Measurements from ENCODE around the gene GVQW3.
A peak's percentile ranks its signal among the peaks of the same experiment; 100 is the strongest.

The GVQW3 gene

DNA sequence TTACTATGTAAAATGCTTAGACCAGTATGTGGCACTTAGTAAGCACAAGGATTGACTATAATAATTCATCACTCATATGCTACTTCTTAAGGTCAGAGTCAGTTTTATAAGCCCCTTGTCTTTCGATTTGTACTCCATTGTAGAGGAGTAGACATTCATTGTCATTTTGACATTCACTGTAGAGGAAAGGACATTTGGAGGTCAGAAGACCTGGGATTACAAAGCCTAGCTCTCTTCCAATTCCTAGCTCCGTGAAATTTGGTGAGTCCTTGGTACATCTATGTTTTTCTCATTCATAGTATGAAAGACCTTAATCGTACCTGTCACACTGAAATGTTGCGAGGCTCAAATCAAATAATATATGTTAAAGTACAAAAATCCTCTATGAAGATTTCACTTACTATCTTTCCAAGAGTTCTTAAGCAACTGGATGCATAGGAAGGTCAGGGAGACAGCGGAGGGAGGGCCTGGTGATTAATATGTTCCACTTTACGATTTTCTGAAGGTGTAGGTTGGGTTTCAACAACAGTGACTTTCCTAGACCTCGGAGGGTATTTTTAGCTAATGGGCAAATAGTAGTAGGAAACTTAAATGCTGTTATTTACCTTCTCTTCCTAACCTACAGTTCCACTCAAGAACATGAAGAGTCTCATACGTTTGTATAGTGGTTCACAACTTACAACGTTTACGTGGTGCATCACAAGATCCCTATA, 62.3 kb downstream of the GVQW3 start:
- Mint-ChIP-seq H3K27me3 (ENCODE audit: low read depth, poor library complexity) (no peaks in the 10 kb centered on the region), H3K36me3 (ENCODE audit: low read depth) (peaks cover 44% of the 10 kb centered on the region), H3K27ac (peak overlapping the region; percentile 100), H3K4me3 (peak overlapping the region; percentile 96), H3K9me3 (no peaks in the 10 kb centered on the region), H3K4me1 (peaks cover 45% of the 10 kb centered on the region)
- peak; percentile 8 for DNase-seq
- TF ChIP-seq, protein P1, sequence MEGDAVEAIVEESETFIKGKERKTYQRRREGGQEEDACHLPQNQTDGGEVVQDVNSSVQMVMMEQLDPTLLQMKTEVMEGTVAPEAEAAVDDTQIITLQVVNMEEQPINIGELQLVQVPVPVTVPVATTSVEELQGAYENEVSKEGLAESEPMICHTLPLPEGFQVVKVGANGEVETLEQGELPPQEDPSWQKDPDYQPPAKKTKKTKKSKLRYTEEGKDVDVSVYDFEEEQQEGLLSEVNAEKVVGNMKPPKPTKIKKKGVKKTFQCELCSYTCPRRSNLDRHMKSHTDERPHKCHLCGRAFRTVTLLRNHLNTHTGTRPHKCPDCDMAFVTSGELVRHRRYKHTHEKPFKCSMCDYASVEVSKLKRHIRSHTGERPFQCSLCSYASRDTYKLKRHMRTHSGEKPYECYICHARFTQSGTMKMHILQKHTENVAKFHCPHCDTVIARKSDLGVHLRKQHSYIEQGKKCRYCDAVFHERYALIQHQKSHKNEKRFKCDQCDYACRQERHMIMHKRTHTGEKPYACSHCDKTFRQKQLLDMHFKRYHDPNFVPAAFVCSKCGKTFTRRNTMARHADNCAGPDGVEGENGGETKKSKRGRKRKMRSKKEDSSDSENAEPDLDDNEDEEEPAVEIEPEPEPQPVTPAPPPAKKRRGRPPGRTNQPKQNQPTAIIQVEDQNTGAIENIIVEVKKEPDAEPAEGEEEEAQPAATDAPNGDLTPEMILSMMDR (IDR thresholded peaks at IDR 0.05), result no peak

DNA sequence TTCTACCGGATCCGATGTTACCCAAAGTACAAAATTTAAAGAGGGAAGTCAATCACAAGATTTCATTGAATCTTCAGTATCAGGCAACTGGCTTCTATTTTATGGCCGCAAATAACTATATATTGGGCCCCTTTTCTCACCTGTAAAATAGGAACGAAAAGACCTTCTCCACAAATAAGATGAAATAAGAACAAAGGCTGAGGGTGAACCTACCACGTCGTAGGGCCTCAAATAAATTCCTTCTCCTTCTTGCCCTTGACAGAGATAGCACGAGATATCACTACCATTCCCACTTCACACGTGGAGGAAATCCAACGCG, 62.9 kb downstream of the GVQW3 start:
- Mint-ChIP-seq H3K4me3 (peak overlapping the region; percentile 96), H3K27ac (peak overlapping the region; percentile 100), H3K9me3 (no peaks in the 10 kb centered on the region), H3K27me3 (ENCODE audit: low read depth, poor library complexity) (no peaks in the 10 kb centered on the region), H3K4me1 (peaks cover 50% of the 10 kb centered on the region), H3K36me3 (ENCODE audit: low read depth) (peaks cover 44% of the 10 kb centered on the region)
- DNase-seq, result no peak
- TF ChIP-seq, protein P1 (IDR thresholded peaks at IDR 0.05), result no peak

DNA sequence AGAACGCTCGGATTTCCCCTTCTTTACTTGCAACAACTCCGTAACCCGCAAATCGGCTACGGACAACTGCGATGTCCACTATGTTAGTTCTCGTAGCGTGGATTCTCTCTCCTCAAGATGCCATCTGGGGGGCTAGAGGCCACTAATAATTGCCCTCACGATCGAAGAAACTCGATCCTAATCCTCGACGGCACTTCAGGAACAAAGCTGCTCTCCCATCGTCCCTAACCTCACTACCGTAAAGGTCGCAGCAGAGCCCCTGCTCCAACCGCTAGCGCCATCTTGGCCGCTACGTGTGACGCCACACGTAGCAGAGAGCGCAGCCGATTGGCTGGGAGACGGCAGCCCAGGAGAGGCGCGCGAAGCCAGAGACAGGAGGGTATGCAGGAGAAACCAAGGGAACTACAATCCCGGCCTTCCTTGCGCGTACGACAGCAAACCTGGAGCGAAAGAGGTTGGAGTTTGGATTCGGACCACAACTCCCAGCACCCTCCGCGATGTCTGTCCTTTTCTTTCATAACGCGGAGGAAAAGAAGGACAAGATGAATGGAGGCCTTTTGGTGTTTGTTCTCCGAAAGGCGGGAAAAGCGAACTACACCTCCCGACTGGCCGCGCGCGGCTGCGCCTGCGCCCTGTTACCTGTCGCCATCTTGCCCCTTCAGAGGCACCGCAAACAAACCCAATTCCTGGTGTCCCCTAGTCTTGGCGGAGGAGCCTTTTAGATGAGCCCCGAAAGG, 63.4 kb downstream of the GVQW3 start, which contains the start of gene EMSY:
Gene EMSY (plus strand): TSS at position 635 of the 737 bp plus-strand sequence. CDS start 1,921 bp downstream, outside the sequence.
- Mint-ChIP-seq H3K4me3 (peak within 1 kb of the TSS; percentile 96), H3K9me3 (no peaks in the 10 kb centered on the region), H3K27ac (peak within 1 kb of the TSS; percentile 100), H3K27me3 (ENCODE audit: low read depth, poor library complexity) (no peaks in the 10 kb centered on the region), H3K4me1 (peaks cover 51% of the 10 kb centered on the region), H3K36me3 (ENCODE audit: low read depth) (peaks cover 47% of the 10 kb centered on the region)
- peak; percentile 89 for DNase-seq
- TF ChIP-seq, protein P1 (IDR thresholded peaks at IDR 0.05), result no peak

DNA sequence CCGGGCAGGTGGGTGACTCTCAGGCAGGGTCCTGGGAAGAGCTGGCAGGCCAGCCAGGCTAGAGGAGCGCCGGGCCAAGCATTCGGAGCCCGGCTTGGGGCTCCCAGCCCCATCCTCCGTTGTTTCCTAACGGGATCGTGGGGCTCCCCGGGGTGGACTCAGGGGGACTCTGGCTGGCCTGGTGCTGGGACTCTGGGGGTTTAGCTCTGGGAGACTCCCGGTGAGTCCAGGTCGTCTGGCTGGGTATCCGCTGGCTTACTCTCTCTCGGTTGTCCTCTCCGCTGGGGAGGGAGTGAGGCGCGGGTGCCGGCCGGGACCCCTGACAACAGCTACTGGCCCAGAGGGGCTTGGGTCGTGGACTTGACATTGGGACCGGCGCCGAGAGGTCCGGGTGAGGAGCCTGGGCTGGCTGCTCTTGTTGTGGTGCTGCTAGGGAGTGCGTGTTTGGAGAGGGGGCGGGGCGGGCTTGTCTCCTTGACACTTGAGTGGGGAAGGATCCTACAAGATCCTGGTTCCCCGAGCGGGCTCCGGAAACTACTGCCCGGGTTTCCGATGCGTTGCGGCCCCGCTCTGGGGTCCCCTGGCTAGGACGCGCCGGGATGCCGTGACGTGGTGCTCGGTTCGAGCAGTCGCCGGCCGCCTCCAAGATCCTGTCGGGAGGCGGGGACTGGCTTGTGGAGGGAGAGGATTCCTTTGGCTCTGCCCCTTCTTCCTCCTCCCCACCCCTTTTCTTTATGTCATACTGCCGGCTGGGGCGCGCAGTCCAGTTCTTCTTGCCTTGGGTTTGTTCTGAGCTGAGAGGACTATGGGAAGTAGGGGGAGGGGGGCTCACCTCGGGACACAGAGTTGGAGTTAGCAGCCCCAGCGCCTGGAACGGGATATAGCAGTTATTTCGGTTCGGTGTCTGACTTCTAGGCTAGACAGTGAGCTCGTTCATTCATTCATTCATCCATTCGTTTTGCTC, 64.3 kb downstream of the GVQW3 start:
- DNase-seq, result peak; percentile 85
- Mint-ChIP-seq H3K4me1 (peaks cover 51% of the 10 kb centered on the region), H3K9me3 (no peaks in the 10 kb centered on the region), H3K36me3 (ENCODE audit: low read depth) (peaks cover 47% of the 10 kb centered on the region), H3K27ac (peak overlapping the region; percentile 100), H3K4me3 (peak overlapping the region; percentile 96), H3K27me3 (ENCODE audit: low read depth, poor library complexity) (no peaks in the 10 kb centered on the region)
- TF ChIP-seq, protein P1 (IDR thresholded peaks at IDR 0.05), result no peak

DNA sequence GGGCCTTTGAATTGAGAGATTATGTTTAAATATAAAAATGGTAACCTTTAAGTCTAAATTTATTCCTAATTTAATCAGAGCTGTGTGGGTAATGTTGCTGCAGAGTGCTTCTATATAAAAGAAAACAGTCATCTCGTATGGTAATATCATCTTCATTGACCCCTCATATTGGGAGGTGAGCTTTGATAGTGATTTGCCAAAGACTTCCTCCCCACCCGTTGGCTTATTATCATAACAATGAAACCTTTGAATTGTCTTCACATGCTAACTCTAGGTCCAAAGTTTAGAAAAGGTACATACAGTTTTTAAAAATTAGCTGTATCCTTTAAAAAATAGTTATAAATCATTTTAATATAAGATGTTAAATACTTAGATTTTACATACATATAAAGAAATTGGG, 67.4 kb downstream of the GVQW3 start:
- Mint-ChIP-seq H3K9me3 (no peaks in the 10 kb centered on the region), H3K27me3 (ENCODE audit: low read depth, poor library complexity) (no peaks in the 10 kb centered on the region), H3K27ac (no peak overlapping the region), H3K4me1 (peaks cover 44% of the 10 kb centered on the region), H3K4me3 (no peak overlapping the region), H3K36me3 (ENCODE audit: low read depth) (peaks cover 50% of the 10 kb centered on the region)
- DNase-seq, result no peak
- TF ChIP-seq, protein P1 (IDR thresholded peaks at IDR 0.05), result no peak
